Measurements from ENCODE around the gene HSD17B10. TPM values are rescaled to one million over a fixed set of nuclear protein-coding genes. Genes with fewer than 3 reads are reported as not detected.

The HSD17B10 gene
- polyA plus RNA-seq, 1 of the 3 experiments (the other 2 are of a cell fraction), result 157 TPM

- no peaks in the 10 kb centered on the region for H3K27me3 ChIP-seq (ENCODE audit: insufficient read depth)
- H3K36me3 ChIP-seq (replicated peaks in 1 of 2; ENCODE audit: control insufficient read depth in 1 of 2, insufficient read depth in 2 of 2, low read length in 1 of 2), result peaks cover 4 to 33% of the 10 kb centered on the region in 2 experiments
- no peaks in the 10 kb centered on the region for H4K20me1 ChIP-seq (ENCODE audit: insufficient read depth)
- POLR2A ChIA-PET, result no interaction called here
- CTCF ChIA-PET, result interaction anchor here (1.2 to 1.4 kb wide), 2 partner anchors 52 to 112 kb away, joined by 4 to 5 read pairs; no protein-coding TSS in a partner anchor
- no peak overlapping the region for H3K4me2 ChIP-seq
- H3K9ac ChIP-seq, result no peak overlapping the region
- TF ChIP-seq FOSL2 (IDR thresholded peaks at IDR 0.05; ENCODE audit: borderline replicate concordance, low read depth) (no peak), YY1 (IDR thresholded peaks at IDR 0.05; ENCODE audit: low read depth) (no peak), EP300 (IDR thresholded peaks at IDR 0.05; ENCODE audit: borderline replicate concordance in 1 of 2, low read depth in 1 of 2, low read length in 1 of 2) (no peak), TAF1 (IDR thresholded peaks at IDR 0.05; ENCODE audit: borderline replicate concordance, low read depth, low read length) (no peak), GABPA (IDR thresholded peaks at IDR 0.05; ENCODE audit: low read depth) (no peak), GATA2 (CRISPR knock-in tag; IDR thresholded peaks at IDR 0.05) (no peak), MAX (IDR thresholded peaks at IDR 0.05; ENCODE audit: low read depth) (no peak), POLR2AphosphoS5 (IDR thresholded peaks at IDR 0.05; ENCODE audit: low read depth, low read length) (no peak), MEF2A (IDR thresholded peaks at IDR 0.05; ENCODE audit: borderline replicate concordance, low read depth) (no peak), NRF1 (IDR thresholded peaks at IDR 0.05; ENCODE audit: low read depth, low read length) (no peak), RCOR1 (IDR thresholded peaks at IDR 0.05; ENCODE audit: low read length) (no peak), TCF12 (IDR thresholded peaks at IDR 0.05) (no peak), JUND (IDR thresholded peaks at IDR 0.05) (no peak), USF2 (IDR thresholded peaks at IDR 0.05; ENCODE audit: borderline replicate concordance, low read depth, low read length) (no peak), IRF3 (IDR thresholded peaks at IDR 0.05; ENCODE audit: low read depth, low read length) (no peak), CTCF (IDR thresholded peaks at IDR 0.05) (no peak), TEAD4 (IDR thresholded peaks at IDR 0.05; ENCODE audit: borderline replicate concordance, insufficient read depth) (no peak), FOXJ3 (CRISPR knock-in tag; IDR thresholded peaks at IDR 0.05) (no peak), ELF1 (IDR thresholded peaks at IDR 0.05) (no peak)
- TF ChIP-seq, protein P1, sequence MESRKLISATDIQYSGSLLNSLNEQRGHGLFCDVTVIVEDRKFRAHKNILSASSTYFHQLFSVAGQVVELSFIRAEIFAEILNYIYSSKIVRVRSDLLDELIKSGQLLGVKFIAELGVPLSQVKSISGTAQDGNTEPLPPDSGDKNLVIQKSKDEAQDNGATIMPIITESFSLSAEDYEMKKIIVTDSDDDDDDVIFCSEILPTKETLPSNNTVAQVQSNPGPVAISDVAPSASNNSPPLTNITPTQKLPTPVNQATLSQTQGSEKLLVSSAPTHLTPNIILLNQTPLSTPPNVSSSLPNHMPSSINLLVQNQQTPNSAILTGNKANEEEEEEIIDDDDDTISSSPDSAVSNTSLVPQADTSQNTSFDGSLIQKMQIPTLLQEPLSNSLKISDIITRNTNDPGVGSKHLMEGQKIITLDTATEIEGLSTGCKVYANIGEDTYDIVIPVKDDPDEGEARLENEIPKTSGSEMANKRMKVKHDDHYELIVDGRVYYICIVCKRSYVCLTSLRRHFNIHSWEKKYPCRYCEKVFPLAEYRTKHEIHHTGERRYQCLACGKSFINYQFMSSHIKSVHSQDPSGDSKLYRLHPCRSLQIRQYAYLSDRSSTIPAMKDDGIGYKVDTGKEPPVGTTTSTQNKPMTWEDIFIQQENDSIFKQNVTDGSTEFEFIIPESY (IDR thresholded peaks at IDR 0.05; ENCODE audit: borderline replicate concordance, low read depth), result no peak
- H3K27ac ChIP-seq (ENCODE audit: low read depth in 2 of 2, low read length in 1 of 2), result no peak overlapping the region
- H3K9me2 ChIP-seq, result no peaks in the 10 kb centered on the region
- H3K4me3 ChIP-seq (ENCODE audit: low read depth in 2 of 2, low read length in 1 of 2), result no peak overlapping the region
- WGBS (ENCODE audit: low lambda C conversion rate), result 96% methylated on average over 5 of the region's 9 CpGs
- H3K4me1 ChIP-seq (ENCODE audit: control insufficient read depth in 1 of 2, insufficient read depth in 2 of 2, low read depth in 1 of 2, low read length in 1 of 2), result peaks cover 4 to 9% of the 10 kb centered on the region in 2 experiments; a peak in 1 of 4 replicates
- H3K79me2 ChIP-seq (ENCODE audit: insufficient read depth), result peaks cover 17% of the 10 kb centered on the region
- no peaks in the 10 kb centered on the region for H3K9me3 ChIP-seq
- DNase-seq, result no peak
- peaks cover 4% of the 10 kb centered on the region for H3F3A ChIP-seq (replicated peaks; ENCODE audit: insufficient read depth)
- no peak overlapping the region for H2AFZ ChIP-seq (ENCODE audit: low read depth)
Measured at GRCh38 chrX:53430231-53430630, 3.9 kb downstream of the HSD17B10 start.
